NCI-H345 treated with DMSO at 0.1 percent for 48 hours (cell line): ENCODE results near the gene CCNT1.
"Not testable (repeated sequence)": the region's sequence is repeated elsewhere in the genome, so short reads cannot be mapped to it uniquely, and the experiment has no call there.

Source experiments
- DNase-seq: peaks from one replicate; lab custom pipeline; 2025; ENCODE audit not compliant: unreplicated experiment; lab: John Stamatoyannopoulos, UW

The CCNT1 gene

GRCh38 chr12:48693572-48693971 lies 22.9 kb downstream of the CCNT1 start:
- no peak for DNase-seq

DNA sequence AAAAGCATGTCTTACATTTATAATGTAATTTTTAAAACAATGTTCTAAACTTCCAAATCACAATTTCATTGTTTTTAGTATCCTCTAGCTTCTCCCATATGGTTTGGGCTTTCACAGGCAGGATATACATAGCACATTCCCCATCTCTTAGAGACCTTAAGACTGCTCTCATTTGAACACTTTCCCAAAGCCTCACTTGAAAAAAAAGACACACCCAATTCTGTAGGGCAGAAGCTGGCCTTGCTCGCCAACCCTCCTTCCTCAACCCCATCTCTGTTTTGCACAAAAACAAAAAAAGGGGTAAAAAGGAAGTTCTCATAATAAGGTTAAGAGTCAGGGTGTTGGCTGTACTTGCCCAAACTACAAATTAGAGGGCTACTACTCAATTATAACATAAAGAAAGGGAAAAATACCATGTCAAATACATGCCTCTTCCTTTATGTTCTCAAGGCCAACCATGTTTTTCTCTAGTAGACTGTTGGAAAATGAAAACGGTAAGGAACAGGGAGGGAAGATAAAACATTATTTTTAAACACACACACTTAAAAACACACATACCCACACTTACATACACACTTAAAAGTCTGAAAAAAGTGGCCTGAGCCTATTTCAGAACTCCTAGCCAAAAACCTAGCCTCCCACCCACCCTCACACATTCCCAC lies 24.6 kb downstream of the CCNT1 start:
- no peak for DNase-seq

GRCh38 chr12:48690990-48691389 lies 25.5 kb downstream of the CCNT1 start:
- no peak for DNase-seq

- no peak for DNase-seq
These were observed 26.1 kb downstream of the CCNT1 start for GRCh38 chr12:48690436-48690835.

GRCh38 chr12:48688836-48689235 lies 27.7 kb downstream of the CCNT1 start:
- DNase-seq: no peak

- DNase-seq: no peak
These were observed 28.9 kb downstream of the CCNT1 start for GRCh38 chr12:48687592-48687991.

GRCh38 chr12:48686615-48687334 lies 29.7 kb downstream of the CCNT1 start:
- no peak for DNase-seq

GRCh38 chr12:48686037-48686595 lies 30.4 kb downstream of the CCNT1 start:
- no peak for DNase-seq

DNA sequence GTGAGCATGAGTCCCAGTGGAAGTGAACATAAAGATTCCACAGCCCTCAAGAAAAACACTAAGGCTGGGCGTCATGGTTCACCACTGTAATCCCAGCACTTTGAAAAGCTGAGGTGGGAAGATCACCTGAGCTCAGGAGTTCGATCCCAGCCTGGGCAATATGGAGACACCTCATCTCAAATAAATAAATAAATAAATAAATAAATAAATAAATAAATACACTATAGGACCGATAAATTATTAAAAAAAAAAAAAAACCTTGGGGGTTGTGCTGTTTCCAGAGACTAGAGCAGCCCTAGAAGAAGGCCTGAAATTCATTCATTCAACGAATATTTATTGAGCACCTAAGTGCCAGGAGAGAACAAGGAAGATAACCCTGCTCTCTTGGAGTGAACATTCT lies 33.0 kb downstream of the CCNT1 start:
- DNase-seq: no peak

DNA sequence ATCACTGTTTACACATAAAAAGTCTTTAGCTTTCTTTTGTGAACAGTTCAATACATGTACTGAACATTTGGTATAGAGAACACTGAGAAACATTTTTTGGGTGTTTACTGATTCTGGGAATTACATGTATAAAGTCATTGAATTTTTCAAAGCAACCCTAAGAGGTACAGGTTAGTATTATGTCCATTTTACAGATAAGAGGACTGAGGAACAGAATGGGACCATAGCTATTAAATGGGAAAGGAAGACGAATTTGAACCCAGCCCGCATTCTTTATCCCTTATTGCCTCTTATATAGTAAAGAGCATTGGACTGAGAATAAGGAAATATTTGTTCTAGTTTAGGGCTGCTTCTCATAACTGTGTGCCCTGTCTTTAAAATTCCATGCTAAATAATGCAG lies 33.6 kb downstream of the CCNT1 start:
- no peak for DNase-seq

- DNase-seq: not testable (repeated sequence)
These were observed 34.0 kb downstream of the CCNT1 start for GRCh38 chr12:48682533-48682905.

DNA sequence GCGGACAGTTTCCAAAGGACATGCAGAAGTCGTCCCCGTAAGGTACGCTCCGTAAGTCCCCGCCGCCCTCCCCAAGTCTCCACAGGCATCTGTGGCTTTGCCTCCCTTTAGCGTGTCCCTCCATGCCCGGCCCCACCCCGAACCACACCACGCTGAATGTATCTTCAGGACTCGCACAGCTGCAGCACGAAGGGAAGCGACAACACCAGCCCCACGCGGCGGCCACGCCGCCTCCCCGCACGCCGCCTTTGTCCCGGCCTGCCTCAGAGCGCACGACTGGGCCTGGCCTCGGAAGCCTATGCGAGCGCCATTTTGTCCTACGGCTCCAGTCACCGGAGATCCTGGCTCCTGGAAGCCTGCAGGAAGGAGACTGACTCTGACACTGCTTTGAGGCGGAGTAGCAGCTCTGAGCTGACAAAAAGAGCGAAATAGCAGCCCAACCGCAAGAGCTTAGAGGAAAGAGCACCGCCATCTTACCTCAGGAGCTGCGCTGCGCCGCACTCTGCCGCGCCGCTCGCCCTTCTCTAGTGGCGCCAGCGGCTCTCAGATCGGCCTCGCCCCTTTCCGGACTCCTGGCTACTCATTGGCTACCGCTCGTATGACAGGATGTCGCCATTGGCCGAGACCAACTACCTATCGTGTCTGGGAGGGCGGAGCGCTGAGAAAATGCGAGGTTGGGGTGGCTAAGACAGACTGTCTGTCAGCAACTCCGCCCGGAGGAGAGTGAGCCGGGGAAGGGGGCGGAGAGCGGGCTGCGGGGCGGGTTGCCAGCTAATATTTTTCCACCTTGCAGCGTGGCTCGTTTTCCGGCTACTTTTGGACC lies 34.6 kb downstream of the CCNT1 start, which contains the start of gene KANSL2:
Gene KANSL2 (minus strand): TSS at position 529 of the 823 bp plus-strand sequence. CDS start 606 bp downstream, outside the sequence.
- DNase-seq: peak; percentile 46

GRCh38 chr12:48681399-48681709 lies 35.2 kb downstream of the CCNT1 start:
- DNase-seq: no peak

- DNase-seq: no peak
These were observed 35.6 kb downstream of the CCNT1 start for GRCh38 chr12:48680861-48681260.

- no peak for DNase-seq
These were observed 37.8 kb downstream of the CCNT1 start for GRCh38 chr12:48678551-48679185.

GRCh38 chr12:48671231-48671856 lies 45.2 kb downstream of the CCNT1 start:
- DNase-seq: no peak

DNA sequence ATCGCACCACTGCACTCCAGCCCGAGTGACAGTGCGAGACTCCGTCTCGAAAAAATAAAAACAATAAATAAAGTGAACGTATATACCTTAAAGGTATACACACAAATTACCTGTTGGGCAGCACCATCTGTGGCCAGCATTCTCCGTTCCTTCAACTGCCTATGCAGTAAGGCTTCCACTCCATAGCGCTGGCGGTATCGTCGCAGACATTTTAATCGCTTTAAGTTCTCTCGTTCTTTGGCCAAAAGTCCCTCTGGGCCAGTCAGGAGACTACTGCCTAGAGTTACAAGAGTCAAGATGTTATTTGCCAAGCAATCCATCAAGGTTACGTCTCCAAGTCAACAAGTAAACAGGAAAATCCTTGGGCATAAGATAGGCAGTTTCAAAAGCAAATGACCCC lies 47.5 kb downstream of the CCNT1 start:
- DNase-seq: no peak

- no peak for DNase-seq
These were observed 56.6 kb downstream of the CCNT1 start for GRCh38 chr12:48659863-48660262.

DNA sequence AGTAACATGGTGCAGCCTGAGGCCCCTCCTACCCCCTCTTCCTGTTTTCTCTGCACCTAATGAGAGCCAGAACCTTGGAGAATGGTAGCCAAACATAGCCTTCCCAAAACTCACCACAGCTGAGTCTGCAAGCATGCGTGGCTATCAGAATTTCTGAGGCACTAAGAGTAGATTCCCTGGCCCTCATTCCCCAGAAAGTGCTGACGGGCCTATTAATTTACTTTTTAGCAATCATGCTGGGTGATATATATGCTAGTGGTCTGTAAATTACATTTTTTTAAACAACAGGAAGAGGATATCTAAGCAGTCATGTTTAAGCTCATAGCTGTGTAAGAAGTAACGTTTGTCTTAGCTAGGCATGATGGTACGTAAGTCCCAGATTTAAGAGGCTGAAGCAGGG lies 64.8 kb downstream of the CCNT1 start:
- DNase-seq: no peak

DNA sequence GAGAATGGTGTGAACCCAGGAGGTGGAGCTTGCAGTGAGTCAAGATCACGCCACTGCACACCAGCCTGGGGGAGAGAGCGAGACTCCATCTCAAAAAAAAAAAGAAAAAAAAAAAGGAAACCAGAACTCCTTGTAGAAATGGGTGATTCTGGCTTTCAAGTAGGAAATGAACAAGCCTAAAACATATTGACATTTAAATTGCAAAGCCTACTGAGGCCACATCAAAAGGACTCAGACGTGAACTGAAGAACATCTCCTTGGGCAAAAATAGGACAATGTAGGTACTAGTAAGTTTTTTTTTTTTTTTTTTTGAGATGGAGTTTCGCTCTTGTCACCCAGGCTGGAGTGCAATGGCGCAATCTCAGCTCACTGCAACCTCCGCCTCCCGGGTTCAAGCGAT lies 71.2 kb downstream of the CCNT1 start:
- not testable (repeated sequence) for DNase-seq

DNA sequence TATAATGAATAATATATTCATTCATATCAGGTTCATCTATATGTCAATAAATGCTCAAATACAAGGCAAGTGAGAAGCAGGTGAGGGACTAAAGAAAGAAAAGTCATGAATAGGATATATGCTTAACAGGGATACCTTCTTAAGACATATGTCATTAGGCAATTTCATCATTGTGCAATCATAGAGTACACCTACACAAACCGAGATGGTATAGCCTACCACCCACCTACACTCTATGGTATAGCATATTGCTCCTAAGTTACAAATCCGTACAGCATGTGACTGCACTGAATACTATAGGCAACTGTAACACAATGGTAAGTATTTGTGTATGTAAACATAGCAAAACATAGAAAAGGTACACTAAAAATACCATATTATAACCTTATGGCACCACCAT lies 73.5 kb downstream of the CCNT1 start:
- DNase-seq: no peak
